ENCODE results near the gene EFNB1. TPM values are rescaled to one million over a fixed set of nuclear protein-coding genes. Genes with fewer than 3 reads are reported as not detected.

Gene EFNB1
- total RNA-seq, 1 donor from 2014 or later, result 5.5 TPM

- intact Hi-C loops (cut with micrococcal nuclease), result loop anchor here (5.0 to 10.0 kb wide), 5 partner anchors 88 to 791 kb away; partner anchors contain the start of gene EDA
Measured at GRCh38 chrX:68826113-68826980, 2.5 kb upstream of the EFNB1 start.

GRCh38 chrX:68827256-68827655 lies 1.6 kb upstream of the EFNB1 start:
- intact Hi-C loops (cut with micrococcal nuclease), result loop anchor here (5.0 to 10.0 kb wide), 5 partner anchors 88 to 790 kb away; partner anchors contain the start of gene EDA

GRCh38 chrX:68827848-68828624 lies 785 bp upstream of the EFNB1 start:
- intact Hi-C loops (cut with micrococcal nuclease), result loop anchor here (1.0 to 10.0 kb wide), 8 partner anchors 87 to 789 kb away; partner anchors contain the start of genes EDA and PJA1

- intact Hi-C loops (cut with micrococcal nuclease), result loop anchor here (5.0 to 10.0 kb wide), 5 partner anchors 85 to 788 kb away; partner anchors contain the start of gene EDA
Measured at GRCh38 chrX:68829582-68830418, 979 bp downstream of the EFNB1 start.

GRCh38 chrX:68830419-68831404 lies 1.9 kb downstream of the EFNB1 start:
- intact Hi-C loops (cut with micrococcal nuclease), result no loop called here

GRCh38 chrX:68831405-68832100 lies 2.7 kb downstream of the EFNB1 start:
- intact Hi-C loops (cut with micrococcal nuclease), result no loop called here

GRCh38 chrX:68832101-68832416 lies 3.2 kb downstream of the EFNB1 start:
- intact Hi-C loops (cut with micrococcal nuclease), result no loop called here

- intact Hi-C loops (cut with micrococcal nuclease), result no loop called here
Measured at GRCh38 chrX:68832516-68833447, 4.0 kb downstream of the EFNB1 start.

GRCh38 chrX:68833448-68833805 lies 4.6 kb downstream of the EFNB1 start:
- intact Hi-C loops (cut with micrococcal nuclease), result no loop called here

- intact Hi-C loops (cut with micrococcal nuclease), result no loop called here
Measured at GRCh38 chrX:68833855-68834331, 5.1 kb downstream of the EFNB1 start.

GRCh38 chrX:68834371-68835103 lies 5.7 kb downstream of the EFNB1 start:
- intact Hi-C loops (cut with micrococcal nuclease), result no loop called here

GRCh38 chrX:68835104-68835442 lies 6.3 kb downstream of the EFNB1 start:
- intact Hi-C loops (cut with micrococcal nuclease), result no loop called here

- intact Hi-C loops (cut with micrococcal nuclease), result no loop called here
Measured at GRCh38 chrX:68835468-68835867, 6.6 kb downstream of the EFNB1 start.

GRCh38 chrX:68837119-68837518 lies 8.3 kb downstream of the EFNB1 start:
- intact Hi-C loops (cut with micrococcal nuclease), result no loop called here

GRCh38 chrX:68838571-68838910 lies 9.7 kb downstream of the EFNB1 start:
- intact Hi-C loops (cut with micrococcal nuclease), result no loop called here

GRCh38 chrX:68839771-68840170 lies 10.9 kb downstream of the EFNB1 start:
- intact Hi-C loops (cut with micrococcal nuclease), result no loop called here

- intact Hi-C loops (cut with micrococcal nuclease), result no loop called here
Measured at GRCh38 chrX:68840256-68840655, 11.4 kb downstream of the EFNB1 start.
